ENCODE measurements around the gene THADA. TPM values are rescaled to one million over a fixed set of nuclear protein-coding genes. Genes with fewer than 3 reads are reported as not detected.

THADA gene
- total and polyA plus RNA-seq, 7 experiments from 2014 or later: 11.7 to 43.0 (median 39.6) TPM

- peaks cover 4 to 46% (median 34%) of the 10 kb centered on the region in 5 donors for H3K36me3 Mint-ChIP-seq
- peaks cover 0 to 36% (median 0%) of the 10 kb centered on the region in 11 donors for H3K9me3 Mint-ChIP-seq
- peak overlapping the region; percentile 87 for H3K4me3 ChIP-seq (ENCODE audit: low read length)
- peaks cover 0 to 4% (median 0%) of the 10 kb centered on the region in 5 donors for H3K27me3 Mint-ChIP-seq
- intact Hi-C loops (cut with micrococcal nuclease): loop anchor here (10.0 kb wide), 3 partner anchors 366 to 856 kb away; partner anchors contain the start of gene COX7A2L (in 1 of the 2)
- peak overlapping the region; percentile 90 to 99 (median 97) for H3K27ac Mint-ChIP-seq
- ChIA-PET POLR2A (interaction anchor here (0.6 to 25.8 kb wide), 15 partner anchors 4 to 411 kb away, joined by 3 to 1899 read pairs (median 7); partner anchors contain the start of genes THADA and ZFP36L2), CTCF (interaction anchor here (0.7 to 10.3 kb wide), 8 partner anchors 8 to 260 kb away, joined by 3 to 210 read pairs (median 12); no protein-coding TSS in a partner anchor)
- H3K27me3 ChIP-seq (ENCODE audit: control insufficient read depth in 2 of 2, insufficient read depth in 2 of 2, low read length in 2 of 2): no peaks in the 10 kb centered on the region
- H3K36me3 ChIP-seq (ENCODE audit: control insufficient read depth in 2 of 3, insufficient read depth in 3 of 3, low read length in 3 of 3): peaks cover 30 to 46% (median 36%) of the 10 kb centered on the region in 3 experiments
- peak in 6 of 9 donors; percentile 33 to 70 (median 46) for DNase-seq
- H3K4me1 ChIP-seq (ENCODE audit: control insufficient read depth in 2 of 2, insufficient read depth in 2 of 2, low read length in 2 of 2): peaks cover 21% of the 10 kb centered on the region in 2 donors
- H3K27ac ChIP-seq (ENCODE audit: low read depth, low read length): peak overlapping the region; percentile 97
- no peak for ATAC-seq
- H3K9me3 ChIP-seq (ENCODE audit: control insufficient read depth in 2 of 3, low read length in 3 of 3): no peaks in the 10 kb centered on the region
- H3K4me3 Mint-ChIP-seq: peak overlapping the region; percentile 82 to 99 (median 90)
- H3K4me1 Mint-ChIP-seq: peaks cover 31 to 47% (median 43%) of the 10 kb centered on the region in 7 donors
These were observed 374.6 kb downstream of the THADA start for GRCh38 chr2:43221124-43221762.

DNA sequence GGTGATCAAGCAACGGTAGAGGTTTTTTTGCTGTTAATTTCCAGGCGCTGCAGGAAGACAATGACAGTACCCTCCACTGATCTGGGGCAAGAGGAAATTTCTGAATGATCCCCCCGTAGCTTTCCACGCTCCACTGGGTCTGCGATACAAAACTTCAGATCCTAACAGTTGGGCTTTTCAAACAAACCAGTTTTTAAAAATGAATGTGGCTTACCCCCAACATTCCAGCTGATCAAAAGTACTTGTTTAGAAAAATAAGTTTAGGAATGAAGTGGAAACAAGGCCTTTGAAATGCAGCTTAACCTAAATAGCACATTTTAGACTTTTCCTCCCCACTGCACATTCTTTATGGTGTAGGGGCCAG, 375.1 kb downstream of the THADA start:
- ChIA-PET CTCF (interaction anchor here (0.7 to 10.3 kb wide), 6 partner anchors 8 to 246 kb away, joined by 3 to 210 read pairs (median 25); no protein-coding TSS in a partner anchor), POLR2A (interaction anchor here (1.0 to 25.8 kb wide), 11 partner anchors 5 to 411 kb away, joined by 3 to 1899 read pairs (median 9); partner anchors contain the start of genes THADA and ZFP36L2)
- Mint-ChIP-seq H3K27ac (peak overlapping the region; percentile 90 to 99 (median 97)), H3K36me3 (peaks cover 4 to 46% (median 34%) of the 10 kb centered on the region in 5 donors), H3K9me3 (peaks cover 0 to 31% (median 0%) of the 10 kb centered on the region in 11 donors), H3K27me3 (peaks cover 0 to 2% (median 0%) of the 10 kb centered on the region in 5 donors), H3K4me1 (peaks cover 34 to 51% (median 43%) of the 10 kb centered on the region in 7 donors), H3K4me3 (peak overlapping the region; percentile 82 to 99 (median 90))
- peaks cover 21% of the 10 kb centered on the region in 2 donors for H3K4me1 ChIP-seq (ENCODE audit: control insufficient read depth in 2 of 2, insufficient read depth in 2 of 2, low read length in 2 of 2)
- H3K9me3 ChIP-seq (ENCODE audit: control insufficient read depth in 2 of 3, low read length in 3 of 3): no peaks in the 10 kb centered on the region
- H3K4me3 ChIP-seq (ENCODE audit: low read length): peak overlapping the region; percentile 87
- H3K27me3 ChIP-seq (ENCODE audit: control insufficient read depth in 2 of 2, insufficient read depth in 2 of 2, low read length in 2 of 2): no peaks in the 10 kb centered on the region
- intact Hi-C loops (cut with micrococcal nuclease): loop anchor here (1.0 to 10.0 kb wide), 8 partner anchors 46 to 856 kb away; partner anchors contain the start of gene COX7A2L (in 1 of the 2)
- H3K36me3 ChIP-seq (ENCODE audit: control insufficient read depth in 2 of 3, insufficient read depth in 3 of 3, low read length in 3 of 3): peaks cover 30 to 41% (median 35%) of the 10 kb centered on the region in 3 experiments
- peak in 3 of 9 donors; percentile 19 to 41 (median 30) for DNase-seq
- ATAC-seq: no peak
- peak overlapping the region; percentile 97 for H3K27ac ChIP-seq (ENCODE audit: low read depth, low read length)

DNA sequence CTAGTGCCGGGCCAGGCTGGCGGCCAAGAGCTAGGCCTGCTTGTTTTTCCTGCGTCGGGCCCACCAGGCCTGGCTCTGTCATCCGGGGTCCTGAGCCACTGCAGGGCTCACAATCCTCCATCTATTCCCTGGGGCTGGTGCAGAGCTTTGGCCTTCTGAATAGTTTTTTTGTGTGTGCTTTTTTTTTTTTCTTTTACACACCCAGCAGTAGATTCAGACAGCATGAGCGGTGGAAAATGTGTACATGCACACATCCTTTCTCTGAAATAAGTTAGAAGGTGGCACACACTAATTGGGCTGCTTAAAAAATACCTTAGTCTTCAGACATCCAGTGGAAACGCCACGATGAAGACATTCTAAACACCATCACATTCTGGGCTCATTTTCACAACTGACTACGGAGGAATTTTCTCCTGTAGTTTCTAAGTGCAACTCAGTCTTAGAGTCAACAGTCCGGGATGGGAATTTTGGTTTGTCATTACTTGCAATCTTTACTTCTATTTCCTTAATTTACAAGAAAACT, 375.5 kb downstream of the THADA start:
- intact Hi-C loops (cut with micrococcal nuclease): loop anchor here (1.0 to 10.0 kb wide), 8 partner anchors 46 to 855 kb away; partner anchors contain the start of gene COX7A2L (in 1 of the 2)
- CTCF ChIA-PET: interaction anchor here (0.7 to 10.3 kb wide), 7 partner anchors 9 to 246 kb away, joined by 3 to 210 read pairs (median 24); no protein-coding TSS in a partner anchor
- peak overlapping the region; percentile 87 for H3K4me3 ChIP-seq (ENCODE audit: low read length)
- H3K27ac ChIP-seq (ENCODE audit: low read depth, low read length): peak overlapping the region; percentile 97
- no peaks in the 10 kb centered on the region for H3K9me3 ChIP-seq (ENCODE audit: control insufficient read depth in 2 of 3, low read length in 3 of 3)
- H3K27me3 ChIP-seq (ENCODE audit: control insufficient read depth in 2 of 2, insufficient read depth in 2 of 2, low read length in 2 of 2): no peaks in the 10 kb centered on the region
- H3K36me3 ChIP-seq (ENCODE audit: control insufficient read depth in 2 of 3, insufficient read depth in 3 of 3, low read length in 3 of 3): peaks cover 25 to 36% (median 31%) of the 10 kb centered on the region in 3 experiments
- Mint-ChIP-seq H3K27ac (peak overlapping the region; percentile 90 to 99 (median 97)), H3K4me1 (peaks cover 34 to 51% (median 44%) of the 10 kb centered on the region in 7 donors), H3K4me3 (peak overlapping the region; percentile 82 to 99 (median 90)), H3K9me3 (peaks cover 0 to 27% (median 0%) of the 10 kb centered on the region in 11 donors), H3K27me3 (peaks cover 0 to 2% (median 0%) of the 10 kb centered on the region in 5 donors), H3K36me3 (peaks cover 4 to 43% (median 34%) of the 10 kb centered on the region in 5 donors)
- DNase-seq (peak in 4 of 9 donors; percentile 67 to 77 (median 76)), ATAC-seq (no peak)
- peaks cover 21% of the 10 kb centered on the region in 2 donors for H3K4me1 ChIP-seq (ENCODE audit: control insufficient read depth in 2 of 2, insufficient read depth in 2 of 2, low read length in 2 of 2)
- POLR2A ChIA-PET: interaction anchor here (1.0 to 25.8 kb wide), 9 partner anchors 5 to 243 kb away, joined by 3 to 1899 read pairs (median 169); partner anchors contain the start of gene ZFP36L2

GRCh38 chr2:43219383-43220228, 376.2 kb downstream of the THADA start:
- H3K27me3 ChIP-seq (ENCODE audit: control insufficient read depth in 2 of 2, insufficient read depth in 2 of 2, low read length in 2 of 2): no peaks in the 10 kb centered on the region
- peaks cover 18 to 29% (median 26%) of the 10 kb centered on the region in 3 experiments for H3K36me3 ChIP-seq (ENCODE audit: control insufficient read depth in 2 of 3, insufficient read depth in 3 of 3, low read length in 3 of 3)
- intact Hi-C loops (cut with micrococcal nuclease): loop anchor here (1.0 to 10.0 kb wide), 9 partner anchors 24 to 855 kb away; partner anchors contain the start of gene COX7A2L (in 1 of the 2)
- H3K9me3 ChIP-seq (ENCODE audit: control insufficient read depth in 2 of 3, low read length in 3 of 3): no peaks in the 10 kb centered on the region
- DNase-seq: peak; percentile 54 to 93 (median 87)
- ATAC-seq: peak; percentile 56
- Mint-ChIP-seq H3K27ac (peak overlapping the region; percentile 90 to 99 (median 97)), H3K27me3 (peaks cover 0 to 2% (median 0%) of the 10 kb centered on the region in 5 donors), H3K4me3 (peak overlapping the region; percentile 82 to 99 (median 90)), H3K9me3 (peaks cover 0 to 26% (median 0%) of the 10 kb centered on the region in 11 donors), H3K4me1 (peaks cover 34 to 51% (median 44%) of the 10 kb centered on the region in 7 donors), H3K36me3 (peaks cover 4 to 39% (median 34%) of the 10 kb centered on the region in 5 donors)
- peak overlapping the region; percentile 87 for H3K4me3 ChIP-seq (ENCODE audit: low read length)
- ChIA-PET CTCF (interaction anchor here (1.1 to 10.3 kb wide), 6 partner anchors 10 to 92 kb away, joined by 3 to 210 read pairs (median 27); no protein-coding TSS in a partner anchor), POLR2A (interaction anchor here (0.6 to 25.8 kb wide), 11 partner anchors 6 to 272 kb away, joined by 3 to 1899 read pairs (median 15); partner anchors contain the start of gene ZFP36L2)
- peaks cover 21% of the 10 kb centered on the region in 2 donors for H3K4me1 ChIP-seq (ENCODE audit: control insufficient read depth in 2 of 2, insufficient read depth in 2 of 2, low read length in 2 of 2)
- H3K27ac ChIP-seq (ENCODE audit: low read depth, low read length): peak overlapping the region; percentile 97

GRCh38 chr2:43218702-43219382, 377.0 kb downstream of the THADA start:
- peaks cover 0 to 20% (median 0%) of the 10 kb centered on the region in 11 donors for H3K9me3 Mint-ChIP-seq
- CTCF ChIA-PET: interaction anchor here (0.6 to 10.3 kb wide), 10 partner anchors 9 to 111 kb away, joined by 3 to 210 read pairs (median 3); no protein-coding TSS in a partner anchor
- POLR2A ChIA-PET: interaction anchor here (0.6 to 25.8 kb wide), 12 partner anchors 7 to 271 kb away, joined by 3 to 1899 read pairs (median 10); partner anchors contain the start of gene ZFP36L2
- peak overlapping the region; percentile 90 to 99 (median 97) for H3K27ac Mint-ChIP-seq
- peak overlapping the region; percentile 87 for H3K4me3 ChIP-seq (ENCODE audit: low read length)
- peaks cover 34 to 51% (median 44%) of the 10 kb centered on the region in 7 donors for H3K4me1 Mint-ChIP-seq
- H3K4me3 Mint-ChIP-seq: peak overlapping the region; percentile 82 to 99 (median 90)
- no peaks in the 10 kb centered on the region for H3K27me3 ChIP-seq (ENCODE audit: control insufficient read depth in 2 of 2, insufficient read depth in 2 of 2, low read length in 2 of 2)
- peaks cover 16 to 23% (median 22%) of the 10 kb centered on the region in 3 experiments for H3K36me3 ChIP-seq (ENCODE audit: control insufficient read depth in 2 of 3, insufficient read depth in 3 of 3, low read length in 3 of 3)
- H3K9me3 ChIP-seq (ENCODE audit: control insufficient read depth in 2 of 3, low read length in 3 of 3): no peaks in the 10 kb centered on the region
- H3K4me1 ChIP-seq (ENCODE audit: control insufficient read depth in 2 of 2, insufficient read depth in 2 of 2, low read length in 2 of 2): peaks cover 21% of the 10 kb centered on the region in 2 donors
- peak; percentile 50 to 93 (median 90) for DNase-seq
- peak overlapping the region; percentile 97 for H3K27ac ChIP-seq (ENCODE audit: low read depth, low read length)
- H3K27me3 Mint-ChIP-seq: no peaks in the 10 kb centered on the region
- intact Hi-C loops (cut with micrococcal nuclease): loop anchor here (1.0 kb wide), 5 partner anchors 7 to 82 kb away; partner anchors contain the start of gene ZFP36L2 (in 2 of the 2)
- H3K36me3 Mint-ChIP-seq: peaks cover 0 to 36% (median 28%) of the 10 kb centered on the region in 5 donors
- peak; percentile 81 for ATAC-seq
